K562 (cell line): ENCODE measurements around the gene RAB6A. TPM values are rescaled to one million over a fixed set of nuclear protein-coding genes. Genes with fewer than 3 reads are reported as not detected.

ENCODE experiments used
- ARID2 ChIP-seq: fragments of 450-650 bp; IDR thresholded peaks from 2 replicates; pipeline ENCODE4 v1.6.1; 2017; ENCODE audit warnings: antibody characterized with exemption, mild to moderate bottlenecking
- CREB3 ChIP-seq: fragments of 450-650 bp; conservative IDR thresholded peaks from 2 replicates; pipeline ENCODE4 v1.6.1; 2016; ENCODE audit warnings: missing genetic modification characterization, low read depth, mild to moderate bottlenecking, missing compliant biosample characterization, moderate library complexity
- ESRRA ChIP-seq: fragments of 450-650 bp; IDR thresholded peaks from 2 replicates; pipeline ENCODE4 v1.6.1; 2014; ENCODE audit warnings: low read depth, mild to moderate bottlenecking, moderate library complexity, borderline replicate concordance
- FIP1L1 ChIP-seq: fragments of 200-400 bp; formaldehyde crosslinking; IDR thresholded peaks from 2 replicates; pipeline ENCODE4 v1.6.1; 2018; ENCODE audit warnings: mild to moderate bottlenecking, low read depth, low read length; ENCODE audit not compliant: poor library complexity, severe bottlenecking
- FOXA3 ChIP-seq, 2 experiments: fragments of 450-650 bp in 1 of 2; sonication (generic) in 1 of 2; formaldehyde crosslinking; IDR thresholded peaks in 1 of 2; conservative IDR thresholded peaks in 1 of 2; 2 replicates each; pipeline versions ENCODE4 v1.4.0 to v1.8.0; 2020 to 2022; ENCODE audit warnings: mild to moderate bottlenecking in 2 of 2, missing genetic modification reagents in 1 of 2
- FOXJ2 ChIP-seq: fragments of 200-800 bp; sonication (Bioruptor generic); IDR thresholded peaks from 2 replicates; pipeline ENCODE4 v1.6.1; 2016; ENCODE audit warnings: missing genetic modification characterization, missing compliant biosample characterization
- FOXM1 ChIP-seq, 2 experiments: fragments of 450-650 bp in 1 of 2; sonication (generic) in 1 of 2; formaldehyde crosslinking in 1 of 2; IDR thresholded peaks; 2 replicates each; pipeline versions ENCODE4 v1.6.1 to v1.9.0; 2017 to 2022; ENCODE audit warnings: low read depth in 2 of 2, mild to moderate bottlenecking in 2 of 2, missing genetic modification reagents in 1 of 2, moderate library complexity in 1 of 2
- HDAC1 ChIP-seq, 2 experiments: fragments of 450-650 bp; IDR thresholded peaks; 2 replicates each; pipeline ENCODE4 v1.6.1; 2016 to 2017; ENCODE audit warnings: inconsistent platforms in 1 of 2, mild to moderate bottlenecking in 1 of 2, moderate library complexity in 1 of 2
- KDM4B ChIP-seq, 2 experiments: fragments of 450-650 bp in 1 of 2; sonication (generic) in 1 of 2; IDR thresholded peaks; 2 replicates each; pipeline ENCODE4 v1.6.1; 2016 to 2017; ENCODE audit warnings: borderline replicate concordance in 2 of 2, antibody characterized with exemption in 1 of 2, low read depth in 1 of 2, mild to moderate bottlenecking in 1 of 2
- MITF ChIP-seq: IDR thresholded peaks from 2 replicates; pipeline ENCODE4 v1.6.1; 2014; ENCODE audit warnings: antibody characterized with exemption
- SIN3B ChIP-seq: fragments of 450-650 bp; IDR thresholded peaks from 2 replicates; pipeline ENCODE4 v1.6.1; 2017; ENCODE audit warnings: low read depth, mild to moderate bottlenecking, moderate library complexity
- TRIM24 ChIP-seq, 2 experiments: fragments of 450-650 bp; IDR thresholded peaks; 2 replicates each; pipeline ENCODE4 v1.6.1; 2016
- ZEB2 ChIP-seq: fragments of 450-650 bp; IDR thresholded peaks from 2 replicates; pipeline ENCODE4 v1.6.1; 2016
- ZNF263 ChIP-seq: sonication (generic); formaldehyde crosslinking; IDR thresholded peaks from 2 replicates; pipeline ENCODE4 v1.8.0; 2022; ENCODE audit warnings: mild to moderate bottlenecking, missing genetic modification reagents, borderline replicate concordance
- ZNF785 ChIP-seq: fragments of 250-450 bp; sonication (Bioruptor Pico); IDR thresholded peaks from 2 replicates; pipeline ENCODE4 v1.4.0; 2020; ENCODE audit warnings: mild to moderate bottlenecking
- polyA plus RNA-seq, 8 experiments: library from polyadenylated mRNA; depleted of rRNA in 4 of 8; stranded (reverse) in 5 of 8; unstranded in 3 of 8; fragments of >200 nt; fragmentation: Nextera tagmentation in 2 of 8; fragmentation: Illumina TruSeq in 1 of 8; extraction: Ambion mirVana in 2 of 8; extraction: Trizol in 1 of 8; gene quantifications; 2 replicates each; pipeline versions ENCODE4 v1.2.1 to v1.2.3, GENCODE V29; 2011 to 2014; ENCODE audit warnings: inconsistent platforms in 1 of 8, missing spikeins in 1 of 8
- total RNA-seq, 7 experiments: library from RNA; depleted of rRNA in 6 of 7; stranded (reverse); fragments of >200 nt in 6 of 7; fragmentation: Illumina TruSeq in 2 of 7; extraction: Trizol in 2 of 7; gene quantifications; 2 replicates each; pipeline versions ENCODE4 v1.2.1 to v1.2.3, GENCODE V29; 2011 to 2021; ENCODE audit warnings: low replicate concordance in 1 of 7
- TF ChIP-seq, protein P1 (sequence below): sonication (generic); formaldehyde crosslinking; IDR thresholded peaks from 2 replicates; pipeline ENCODE4 v1.8.1; 2023; ENCODE audit warnings: mild to moderate bottlenecking, missing genetic modification reagents

RAB6A gene
- total and polyA plus RNA-seq, 9 of the 15 experiments (the other 6 are each of a cell fraction or from before 2014, with no cell fraction given): 14.0 to 95.3 (median 45.4) TPM

DNA sequence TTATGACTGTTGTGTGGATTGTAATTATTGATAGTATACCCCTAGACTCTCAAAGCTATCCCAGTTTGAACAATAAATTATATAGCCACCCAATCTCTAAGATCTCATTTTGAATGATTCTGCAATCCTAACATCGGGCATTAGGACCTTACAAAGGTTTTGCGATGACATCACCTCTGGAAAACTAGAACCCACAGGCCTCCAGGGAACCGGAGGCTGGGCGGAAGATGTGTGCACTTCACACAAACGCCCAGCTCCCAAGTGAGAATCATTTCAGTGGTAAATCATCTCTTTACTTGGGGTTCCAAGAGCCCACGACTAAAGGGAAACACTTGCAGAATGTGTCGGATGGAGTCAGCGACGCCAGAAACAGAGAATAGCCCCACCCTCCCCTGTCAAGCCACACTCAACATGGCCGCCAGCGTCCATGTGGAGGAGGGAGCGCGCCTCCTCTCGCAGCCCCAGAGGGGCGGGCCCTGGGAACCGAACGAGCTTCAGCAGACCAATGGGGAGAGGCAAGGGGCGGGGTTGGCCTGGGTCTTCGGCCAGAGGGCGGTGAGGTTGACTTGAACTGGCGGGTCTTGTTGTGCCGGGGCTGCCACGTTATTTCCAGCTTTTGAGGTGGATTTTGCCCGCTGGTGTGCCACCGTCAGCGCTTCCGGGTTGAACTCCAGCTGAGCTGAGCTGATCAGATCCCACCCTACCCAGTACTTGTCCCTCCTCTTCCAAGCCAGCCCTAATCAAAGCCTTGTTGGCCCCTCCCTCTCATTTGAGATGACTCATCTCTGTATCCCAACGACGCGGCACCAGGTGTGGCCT, 18.4 kb upstream of the RAB6A start (continued):
- TF ChIP-seq MITF: no peak
- peak; percentile 78 for TF ChIP-seq ZEB2
- TF ChIP-seq ESRRA: peak; percentile 44; the same call in 1 of the 2 replicates
- TF ChIP-seq ARID2: no peak
- 0 out of 4 replicates have a peak, but pooled peaks of 1 of the 2 experiments have one; percentile 7 for TF ChIP-seq TRIM24 (IDR thresholded peaks at IDR 0.05)
- no peak for TF ChIP-seq HDAC1 (IDR thresholded peaks at IDR 0.05)
- no peak for TF ChIP-seq FOXA3 (CRISPR knock-in tag; conservative IDR thresholded peaks at IDR 0.05 in 1 of 2, IDR thresholded peaks at IDR 0.05 in 1 of 2)
- TF ChIP-seq FOXJ2 (tag): no peak
- peak; percentile 55; the same call in 1 of the 2 replicates for TF ChIP-seq ZNF263 (CRISPR knock-in tag)
- TF ChIP-seq FIP1L1: no peak
- no peak for TF ChIP-seq SIN3B
- TF ChIP-seq, protein P1, sequence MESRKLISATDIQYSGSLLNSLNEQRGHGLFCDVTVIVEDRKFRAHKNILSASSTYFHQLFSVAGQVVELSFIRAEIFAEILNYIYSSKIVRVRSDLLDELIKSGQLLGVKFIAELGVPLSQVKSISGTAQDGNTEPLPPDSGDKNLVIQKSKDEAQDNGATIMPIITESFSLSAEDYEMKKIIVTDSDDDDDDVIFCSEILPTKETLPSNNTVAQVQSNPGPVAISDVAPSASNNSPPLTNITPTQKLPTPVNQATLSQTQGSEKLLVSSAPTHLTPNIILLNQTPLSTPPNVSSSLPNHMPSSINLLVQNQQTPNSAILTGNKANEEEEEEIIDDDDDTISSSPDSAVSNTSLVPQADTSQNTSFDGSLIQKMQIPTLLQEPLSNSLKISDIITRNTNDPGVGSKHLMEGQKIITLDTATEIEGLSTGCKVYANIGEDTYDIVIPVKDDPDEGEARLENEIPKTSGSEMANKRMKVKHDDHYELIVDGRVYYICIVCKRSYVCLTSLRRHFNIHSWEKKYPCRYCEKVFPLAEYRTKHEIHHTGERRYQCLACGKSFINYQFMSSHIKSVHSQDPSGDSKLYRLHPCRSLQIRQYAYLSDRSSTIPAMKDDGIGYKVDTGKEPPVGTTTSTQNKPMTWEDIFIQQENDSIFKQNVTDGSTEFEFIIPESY (CRISPR knock-in tag): no peak
- no peak for TF ChIP-seq ZNF785 (CRISPR knock-in tag)
- peak; percentile 57 for TF ChIP-seq FOXM1 (IDR thresholded peaks at IDR 0.05; ENCODE audit: low read depth)
- TF ChIP-seq FOXM1 (CRISPR knock-in tag; IDR thresholded peaks at IDR 0.05; ENCODE audit: low read depth): no peak
- no peak for TF ChIP-seq KDM4B (IDR thresholded peaks at IDR 0.05; ENCODE audit: borderline replicate concordance in 2 of 2, low read depth in 1 of 2)
- TF ChIP-seq CREB3 (tag): no peak
